GM21528 (cell line): Measurements from ENCODE around the gene ZNF385B.

Source experiments
- ATAC-seq: cut with Tn5 transposase; IDR thresholded peaks from one replicate; pipeline ENCODE4 v1.9.1; 2021; ENCODE audit warnings: mild to moderate bottlenecking, moderate library complexity; ENCODE audit not compliant: unreplicated experiment, low FRiP score

ZNF385B gene

DNA sequence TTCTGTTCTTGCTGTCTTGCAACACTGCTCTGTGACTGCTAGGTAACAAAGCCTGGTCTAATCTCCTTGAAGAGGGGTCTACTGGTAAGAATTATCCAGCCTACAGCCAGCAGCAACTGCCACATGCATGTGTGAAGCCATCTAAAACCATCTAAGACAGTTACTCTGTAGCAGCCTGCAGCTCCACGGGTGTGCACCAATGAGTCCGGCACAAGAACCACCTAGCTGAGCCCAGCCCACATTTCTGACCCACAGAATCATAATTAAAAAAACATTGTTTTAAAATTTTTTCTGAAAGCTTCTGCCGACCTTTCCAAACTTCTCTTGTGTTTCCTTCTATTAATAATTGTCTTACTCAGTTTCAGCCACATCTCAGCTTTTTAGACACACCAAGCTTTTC is 102.8 kb downstream of the ZNF385B start:
- no peak for ATAC-seq

DNA sequence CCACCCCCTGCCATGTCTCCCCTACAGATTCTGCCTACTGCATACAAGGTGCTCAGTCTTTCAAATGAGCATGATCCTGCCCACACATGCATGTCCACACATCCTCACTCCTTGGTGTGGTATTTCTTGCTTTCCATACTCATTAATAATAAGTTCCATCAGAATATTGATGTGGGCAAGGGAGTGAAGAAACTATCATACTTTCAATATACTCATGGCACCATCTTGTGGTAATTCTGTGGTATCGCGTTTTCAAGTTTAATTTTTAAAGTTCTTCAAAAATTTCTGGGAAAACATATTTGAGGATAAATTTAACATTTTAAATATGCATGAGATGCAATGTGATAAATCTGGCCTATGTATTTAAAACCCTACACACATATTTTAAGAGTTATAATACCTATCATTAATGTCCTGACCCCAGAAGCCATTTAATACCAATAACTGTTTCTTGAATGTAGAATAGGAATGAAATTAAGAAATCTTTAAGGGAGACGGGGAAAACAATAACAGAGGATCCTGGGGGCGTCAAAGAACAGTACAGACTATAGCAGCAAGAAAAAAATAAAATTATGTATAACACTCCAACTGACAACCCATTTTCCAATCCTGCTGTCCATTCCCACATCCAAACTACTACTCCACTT is 110.1 kb downstream of the ZNF385B start:
- no peak for ATAC-seq

DNA sequence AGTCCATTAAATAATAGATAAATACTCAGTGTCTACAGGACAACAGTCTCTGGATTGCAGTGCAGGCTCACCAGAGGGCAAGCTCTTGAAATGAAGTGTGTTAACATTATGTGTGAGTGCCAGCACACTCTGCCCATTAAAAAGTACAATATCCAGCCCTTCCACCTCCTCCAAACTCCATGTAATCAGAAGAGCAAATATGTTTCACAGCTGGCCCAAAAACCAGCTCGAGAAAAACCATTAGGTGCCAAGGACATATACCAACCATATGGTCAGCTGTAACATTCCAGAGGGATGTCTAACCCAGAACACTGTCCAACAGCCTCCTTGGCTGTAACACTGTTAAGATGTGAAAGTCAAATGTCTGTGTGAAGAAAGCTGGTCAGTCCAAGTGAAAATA is 112.2 kb downstream of the ZNF385B start:
- no peak for ATAC-seq

DNA sequence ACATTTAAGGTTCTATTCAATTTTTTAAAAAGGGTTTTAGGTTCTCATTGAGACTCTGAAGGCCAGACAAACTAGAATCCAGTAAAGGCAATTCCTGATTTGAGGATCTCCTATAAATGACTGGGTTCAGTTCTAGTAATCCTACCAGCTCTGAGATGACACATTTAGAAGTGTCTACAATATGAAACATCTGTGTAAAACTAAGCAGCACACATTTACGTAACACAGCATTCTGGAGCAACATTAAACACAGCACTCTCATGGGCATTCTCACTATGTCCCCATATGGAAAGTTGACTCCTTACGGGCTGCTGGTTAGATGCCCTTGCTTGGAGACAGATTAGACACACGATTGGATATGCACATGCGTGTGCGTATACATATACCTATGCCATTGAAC is 114.4 kb downstream of the ZNF385B start:
- no peak for ATAC-seq

DNA sequence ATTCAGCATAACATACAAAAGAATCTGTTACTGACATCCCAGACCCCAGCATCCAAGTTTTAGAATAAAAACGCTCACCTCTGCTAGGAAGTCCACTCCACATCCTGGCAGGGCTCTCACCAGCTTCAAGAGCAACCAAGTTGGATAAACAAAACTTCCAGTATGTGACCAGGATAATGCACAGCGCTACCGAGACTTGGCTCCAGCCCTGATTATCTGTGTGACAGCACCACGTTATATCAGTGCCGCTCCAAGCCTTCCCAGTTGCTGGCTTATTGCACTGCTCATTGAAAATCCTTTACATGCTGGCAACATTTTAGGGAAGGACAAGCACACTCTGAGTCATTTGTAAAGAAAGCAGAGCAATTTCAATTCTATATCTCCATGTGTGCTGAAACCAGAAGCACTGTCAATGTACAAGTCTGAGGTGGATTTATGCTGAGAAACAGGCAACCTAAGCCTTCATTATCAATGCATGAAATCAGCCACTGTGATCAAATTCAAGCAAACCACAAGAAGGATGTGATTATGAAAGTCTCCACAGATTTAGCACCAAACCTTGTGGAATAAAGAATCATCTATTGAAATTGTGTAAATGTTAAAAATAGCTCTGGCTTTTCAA is 115.7 kb downstream of the ZNF385B start:
- ATAC-seq, result no peak

DNA sequence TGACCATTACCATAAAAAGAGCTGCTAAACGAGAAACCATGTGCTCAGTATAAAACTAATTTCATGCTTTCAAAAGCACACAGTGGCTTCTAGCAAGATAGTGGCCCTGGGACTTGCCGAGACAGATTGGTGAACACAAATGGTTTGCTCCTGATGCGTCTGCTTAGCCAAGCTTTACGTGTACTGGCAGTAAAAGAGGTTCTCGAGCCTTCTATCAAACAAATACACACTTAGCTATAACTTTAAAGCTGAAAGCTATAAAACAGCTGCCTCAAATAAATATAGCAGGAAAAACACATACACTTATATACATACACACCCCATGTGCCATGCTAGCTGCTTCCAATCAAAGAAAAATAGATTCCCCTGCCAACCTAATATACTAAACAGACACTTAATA is 117.0 kb downstream of the ZNF385B start:
- no peak for ATAC-seq

DNA sequence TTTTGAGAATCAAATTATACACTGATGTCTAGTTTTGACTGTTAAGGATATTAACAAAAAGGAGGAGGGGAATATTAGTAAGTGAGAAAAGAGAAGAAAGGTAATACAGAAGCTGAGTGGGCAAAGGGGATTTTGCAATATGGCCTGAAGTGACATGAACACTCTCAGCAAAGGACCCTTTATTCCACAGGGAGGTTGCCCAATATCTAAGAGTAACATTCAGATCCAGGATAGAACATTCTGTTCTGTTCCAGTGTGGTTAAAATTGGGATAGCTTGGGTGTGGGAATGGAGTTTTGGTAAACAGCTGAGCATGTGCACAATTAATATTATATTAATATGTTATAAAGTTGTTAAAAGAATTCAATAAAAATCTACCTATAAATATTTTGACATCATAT is 120.1 kb downstream of the ZNF385B start:
- ATAC-seq, result no peak

DNA sequence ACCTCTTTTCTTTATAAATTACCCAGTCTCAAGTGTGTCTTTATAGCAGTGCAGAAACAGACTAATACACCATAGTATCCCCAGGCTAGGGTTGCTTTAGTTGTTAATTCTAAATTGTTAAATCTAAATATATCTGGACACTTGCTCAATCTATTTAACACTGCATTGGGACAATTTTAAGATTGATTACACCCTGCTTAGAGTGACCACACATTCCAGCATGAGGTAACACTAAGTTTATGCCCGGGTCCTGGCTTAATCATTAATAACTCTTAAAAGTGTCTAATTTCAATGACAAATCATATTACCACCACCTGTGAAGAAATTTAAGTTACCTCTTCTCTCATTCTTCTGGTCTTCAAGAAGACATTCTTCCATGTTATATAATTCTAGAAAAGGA is 131.4 kb downstream of the ZNF385B start:
- ATAC-seq, result no peak

DNA sequence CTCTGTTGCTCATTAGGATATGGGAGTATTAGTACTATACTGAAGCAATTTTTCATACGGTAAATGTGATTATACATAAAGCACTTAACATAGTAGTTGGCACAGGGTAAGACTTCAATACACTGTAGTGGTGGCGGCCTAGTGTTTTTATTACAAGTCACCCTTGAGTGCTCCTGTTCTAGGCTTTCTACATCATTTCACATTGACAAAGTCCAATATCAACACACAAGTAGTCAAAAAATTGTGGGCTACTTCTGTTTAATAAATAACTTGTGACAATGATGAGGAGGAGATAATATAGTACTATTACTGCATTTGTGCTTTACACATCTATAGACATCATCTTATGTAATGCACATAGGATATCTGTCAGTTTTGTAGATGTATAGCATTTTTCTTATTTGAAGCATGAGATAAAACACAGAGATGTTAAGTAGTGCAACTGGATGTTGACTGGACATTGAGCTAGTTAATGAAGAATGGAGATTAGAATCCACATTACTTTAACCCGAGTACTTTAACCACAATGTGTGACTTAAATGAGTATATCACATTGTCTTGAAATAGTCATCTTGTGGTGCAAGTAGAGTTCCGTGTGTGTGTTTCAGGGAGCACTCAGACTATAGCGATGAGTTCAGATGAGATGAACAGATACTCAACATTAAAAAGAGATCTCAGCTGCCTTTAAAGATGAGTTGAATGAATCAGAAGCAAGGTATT is 134.8 kb downstream of the ZNF385B start:
- ATAC-seq, result no peak

DNA sequence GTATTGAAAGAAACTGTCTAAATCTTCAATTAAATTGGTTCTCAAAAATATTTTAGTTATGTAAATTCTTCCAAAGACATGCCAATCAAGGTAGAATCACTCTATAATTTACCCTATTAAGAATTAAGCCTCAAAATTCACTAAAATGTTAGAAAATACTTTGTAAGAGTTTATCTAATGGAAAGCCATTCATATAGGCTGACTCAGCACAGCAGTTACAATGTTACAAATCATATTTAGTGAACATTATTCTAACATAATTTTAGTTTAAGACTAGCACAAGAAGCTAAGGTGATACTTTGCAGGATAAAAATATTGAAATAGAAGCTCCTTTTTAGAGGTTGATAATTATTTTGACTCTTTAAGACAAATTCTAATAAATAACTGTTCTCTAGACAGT is 137.0 kb downstream of the ZNF385B start:
- ATAC-seq, result no peak

DNA sequence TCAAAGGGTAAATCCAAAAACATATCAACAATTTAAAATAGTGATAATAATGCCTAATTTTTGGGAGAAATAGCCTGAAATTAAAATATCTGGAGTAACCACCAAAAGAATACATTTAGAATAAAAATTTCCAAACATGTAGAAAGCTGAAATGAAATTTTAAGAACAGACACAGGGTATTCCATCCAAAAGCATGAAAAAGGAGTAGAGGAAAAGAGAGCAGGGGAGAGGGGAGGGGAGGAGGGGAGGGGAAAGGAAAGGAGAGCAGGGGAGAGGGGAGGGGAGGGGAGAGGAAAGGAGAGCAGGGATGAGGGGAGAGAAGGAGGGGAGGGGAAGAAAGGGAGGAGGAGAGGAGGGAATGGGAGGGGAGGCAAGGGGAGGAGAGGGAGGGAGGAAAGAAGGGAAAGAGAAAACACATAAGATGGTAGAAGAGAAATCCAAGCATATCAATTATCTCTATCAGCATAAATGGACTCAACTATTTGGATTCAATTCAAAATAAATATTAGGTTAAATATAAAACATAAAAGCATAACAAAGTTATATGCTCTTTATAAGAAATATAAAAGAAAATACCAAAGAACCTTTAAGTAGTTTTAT is 141.1 kb downstream of the ZNF385B start:
- no peak for ATAC-seq

DNA sequence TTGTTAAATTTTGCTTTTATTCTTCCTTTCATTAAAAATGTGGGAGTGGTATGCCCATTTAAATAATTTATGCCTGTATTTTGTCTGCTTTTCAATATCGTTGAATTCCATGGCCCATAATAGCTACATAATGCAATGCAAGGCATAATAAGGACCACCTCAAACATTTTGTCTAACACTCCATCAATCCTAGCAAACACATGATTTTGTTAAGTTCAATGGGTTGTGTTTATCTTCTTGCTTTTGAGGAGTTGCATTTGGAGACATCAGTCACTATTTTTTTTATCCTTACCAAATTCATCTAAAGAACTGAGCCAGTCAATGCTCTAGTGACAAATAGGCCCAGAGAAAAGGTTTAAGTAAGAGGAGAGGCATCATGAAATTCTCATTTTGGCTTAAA is 145.5 kb downstream of the ZNF385B start:
- no peak for ATAC-seq

DNA sequence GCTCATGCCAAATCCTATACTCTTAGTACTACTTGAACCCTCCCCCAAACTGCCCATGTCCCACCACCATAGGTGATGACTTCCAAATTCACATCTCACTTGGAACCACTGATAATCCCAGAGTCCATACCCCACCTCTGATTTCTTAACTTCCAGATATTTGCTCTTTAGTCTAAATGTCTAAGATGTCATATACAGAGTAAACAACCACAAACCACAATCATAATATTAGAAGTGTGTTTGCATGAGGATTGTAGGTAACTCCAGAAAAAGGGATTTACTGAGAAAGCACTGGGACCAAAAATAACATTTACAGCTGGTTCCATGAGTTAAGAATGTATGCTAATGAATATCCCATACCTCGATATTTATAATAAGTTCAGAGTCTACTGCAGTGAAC is 146.2 kb downstream of the ZNF385B start:
- ATAC-seq, result no peak

DNA sequence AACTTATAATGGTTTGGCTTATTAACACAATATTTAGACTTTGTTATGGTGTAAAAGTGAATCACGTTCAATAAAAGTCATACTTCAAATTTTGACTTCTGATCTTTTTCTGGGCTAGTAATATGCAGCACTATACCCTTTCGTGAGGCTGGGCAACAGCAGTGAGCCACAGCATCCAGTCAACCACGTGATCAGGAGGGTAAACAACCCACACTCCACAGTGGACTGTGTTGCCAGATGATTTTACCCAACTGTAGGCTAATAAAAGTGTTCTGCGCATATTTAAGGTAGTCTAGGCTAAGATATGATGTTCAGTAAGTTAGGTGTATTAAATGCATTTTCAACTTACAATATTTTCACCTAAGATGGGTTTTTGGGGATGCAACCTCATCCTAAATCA is 148.6 kb downstream of the ZNF385B start:
- ATAC-seq, result no peak

DNA sequence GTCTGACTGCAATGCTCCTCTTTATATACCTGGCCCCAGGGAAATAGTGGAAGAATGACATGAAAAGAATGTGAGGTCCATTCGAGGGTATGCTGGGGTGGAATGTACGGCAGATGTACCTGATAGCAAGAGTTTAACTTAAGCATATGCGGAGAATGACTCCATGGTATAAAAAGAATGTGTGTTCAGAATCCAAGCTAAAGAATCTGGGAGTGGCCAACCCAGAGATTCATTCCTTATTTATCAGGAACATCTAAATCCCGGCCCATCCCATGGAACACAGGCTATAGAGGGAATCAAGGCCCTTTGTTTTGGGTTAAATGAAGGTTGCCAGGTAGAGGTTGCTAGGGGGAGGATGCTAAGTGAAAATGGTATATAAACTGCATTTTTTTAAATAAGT is 150.0 kb downstream of the ZNF385B start:
- ATAC-seq, result no peak

DNA sequence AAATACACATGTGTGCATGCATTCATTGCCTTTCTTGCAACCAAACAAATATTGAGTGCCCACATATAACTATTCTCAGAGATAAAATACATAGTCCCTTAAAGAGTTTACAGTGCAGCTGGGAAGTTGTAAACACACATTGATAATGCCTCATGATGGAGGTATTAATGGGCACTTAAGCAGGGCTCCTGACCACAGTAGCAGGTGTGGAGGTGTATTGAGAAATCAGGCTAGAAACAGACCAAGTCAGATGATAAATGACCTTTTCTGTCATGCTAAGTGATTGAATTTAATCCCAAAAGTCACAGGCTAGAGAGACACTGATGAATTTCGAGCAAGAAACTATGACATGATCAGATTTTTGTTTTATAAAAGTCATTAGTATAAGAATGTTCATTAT is 157.7 kb downstream of the ZNF385B start:
- no peak for ATAC-seq

DNA sequence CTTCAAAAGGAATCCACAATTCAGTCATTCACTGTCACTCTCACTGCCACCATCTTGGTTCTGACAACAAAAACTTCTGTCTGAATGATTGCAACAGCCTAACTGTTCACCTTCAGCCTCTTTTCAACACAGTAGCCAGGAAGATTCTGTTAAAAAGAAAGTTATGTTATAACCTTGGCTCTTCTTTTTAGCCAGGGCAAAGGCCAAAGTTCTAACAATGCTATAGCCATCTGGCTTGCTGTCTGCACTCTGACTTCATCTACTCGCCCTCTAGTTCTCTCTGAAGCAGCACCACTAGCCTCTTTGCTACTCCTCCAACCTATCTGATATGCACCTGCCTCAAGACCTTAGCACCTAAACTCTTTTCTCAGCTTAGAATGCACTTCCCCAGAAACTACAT is 158.5 kb downstream of the ZNF385B start:
- ATAC-seq, result no peak

DNA sequence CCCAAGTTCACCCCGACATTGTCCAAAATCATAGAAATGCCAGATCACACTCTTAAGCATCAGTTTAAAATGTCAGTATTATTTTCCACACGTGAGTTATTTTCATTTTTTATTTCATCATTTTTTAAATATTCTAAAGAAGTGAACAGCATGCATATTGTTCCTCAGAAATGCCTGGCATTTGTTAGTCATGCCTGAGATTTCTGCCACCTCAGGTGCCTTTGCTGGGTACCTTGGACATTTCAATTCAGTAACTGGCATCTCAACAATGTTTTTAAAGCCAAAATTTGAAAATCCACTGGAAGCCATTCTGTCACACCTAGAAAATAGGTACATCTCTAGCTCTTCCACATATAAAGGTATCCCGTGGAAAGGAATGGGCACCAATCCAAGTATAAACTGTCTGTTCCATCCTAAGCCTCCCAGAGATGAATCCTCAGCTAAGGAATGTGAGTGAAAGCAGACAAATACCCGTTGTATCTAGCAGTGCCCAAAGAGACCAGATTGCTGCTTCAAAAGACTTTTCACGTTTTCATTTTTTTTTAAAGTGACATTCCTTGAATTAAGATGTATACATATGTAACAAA is 159.8 kb downstream of the ZNF385B start:
- ATAC-seq, result no peak

DNA sequence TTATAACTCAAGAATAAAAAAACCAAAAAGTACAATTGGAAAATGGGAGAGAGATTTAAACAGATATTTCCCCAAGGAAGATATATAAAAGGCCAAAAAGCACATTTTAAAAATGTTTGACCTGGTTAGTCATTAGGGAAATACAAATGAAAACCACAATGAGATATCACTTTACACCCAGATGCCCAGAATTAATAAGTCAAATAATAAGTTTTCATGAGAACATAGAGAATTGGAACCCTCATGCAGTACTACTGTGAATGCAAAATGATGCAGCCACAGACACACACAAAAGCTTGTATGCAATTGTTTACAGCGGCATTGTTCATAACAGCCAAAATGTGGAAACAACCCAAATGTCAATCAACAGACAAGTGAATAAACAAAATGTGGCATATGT is 165.9 kb downstream of the ZNF385B start:
- no peak for ATAC-seq

DNA sequence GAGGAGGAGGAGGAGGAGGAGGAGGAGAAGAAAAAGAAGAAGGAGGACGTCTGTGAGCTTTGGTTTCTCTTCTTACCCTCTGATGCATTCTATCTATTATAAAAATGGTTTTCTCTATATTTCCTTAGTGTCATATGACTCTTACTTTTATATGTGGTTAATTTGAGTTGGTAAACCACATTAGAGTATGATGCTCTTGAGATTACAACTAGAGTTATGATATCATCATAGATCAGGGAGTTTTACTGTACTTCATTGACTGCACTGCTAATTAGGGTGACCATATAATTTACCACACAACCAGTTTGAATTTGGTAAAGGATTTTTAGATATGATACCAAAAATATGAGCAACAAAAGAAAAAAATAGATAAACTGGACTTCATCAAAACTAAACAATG is 166.4 kb downstream of the ZNF385B start:
- no peak for ATAC-seq

DNA sequence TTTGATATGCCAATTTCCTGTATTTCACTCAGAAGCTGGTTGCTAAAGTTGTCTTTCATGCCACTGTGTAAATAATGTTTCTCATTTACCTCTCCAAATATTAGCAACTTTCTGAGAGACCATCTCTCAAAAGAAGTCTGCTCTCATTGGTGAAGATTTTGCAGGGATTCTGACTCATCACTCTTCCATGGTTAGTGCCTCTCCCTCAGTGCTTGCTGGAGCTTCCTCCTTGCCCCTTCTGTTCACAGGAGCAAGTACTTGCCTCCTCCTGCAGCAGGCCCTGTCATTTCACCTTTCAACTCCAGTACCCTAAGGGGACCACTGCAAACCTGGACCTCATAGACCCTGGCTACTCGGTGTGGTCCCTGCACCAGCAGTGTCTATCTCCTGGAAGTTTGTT is 168.8 kb downstream of the ZNF385B start:
- ATAC-seq, result no peak
